SHP77 (cell line): ENCODE results near the gene MYH16.
"Not testable (repeated sequence)": the region's sequence is repeated elsewhere in the genome, so short reads cannot be mapped to it uniquely, and the experiment has no call there.

ENCODE experiments used
- DNase-seq, 2 experiments: peaks; one replicate each; lab custom pipeline; 2025; lab: John Stamatoyannopoulos, UW

The MYH16 gene

DNA sequence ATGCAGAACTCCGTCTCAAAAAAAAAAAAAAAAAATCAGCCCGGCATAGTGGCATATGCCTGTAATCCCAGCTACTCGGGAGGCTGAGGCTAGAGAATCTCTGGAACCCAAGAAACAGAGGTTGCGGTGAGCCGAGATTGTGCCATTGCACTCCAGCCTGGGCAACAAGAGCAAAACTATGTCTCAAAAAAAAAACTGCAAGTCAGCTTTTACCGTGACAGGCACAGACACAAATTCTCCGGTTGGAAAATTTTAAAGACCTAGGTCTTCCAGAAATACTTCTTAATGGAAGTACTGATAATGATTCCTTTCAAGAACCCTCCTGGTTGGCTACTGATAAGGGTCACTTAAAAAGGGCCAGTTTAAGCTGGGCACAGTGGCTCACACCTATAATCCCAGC lies 82.5 kb downstream of the MYH16 start:
- DNase-seq = no peak

- no peak for DNase-seq
These were observed 85.3 kb downstream of the MYH16 start for GRCh38 chr7:99357701-99358490.

- DNase-seq = not testable (repeated sequence)
These were observed 85.9 kb downstream of the MYH16 start for GRCh38 chr7:99358521-99358920.

DNA sequence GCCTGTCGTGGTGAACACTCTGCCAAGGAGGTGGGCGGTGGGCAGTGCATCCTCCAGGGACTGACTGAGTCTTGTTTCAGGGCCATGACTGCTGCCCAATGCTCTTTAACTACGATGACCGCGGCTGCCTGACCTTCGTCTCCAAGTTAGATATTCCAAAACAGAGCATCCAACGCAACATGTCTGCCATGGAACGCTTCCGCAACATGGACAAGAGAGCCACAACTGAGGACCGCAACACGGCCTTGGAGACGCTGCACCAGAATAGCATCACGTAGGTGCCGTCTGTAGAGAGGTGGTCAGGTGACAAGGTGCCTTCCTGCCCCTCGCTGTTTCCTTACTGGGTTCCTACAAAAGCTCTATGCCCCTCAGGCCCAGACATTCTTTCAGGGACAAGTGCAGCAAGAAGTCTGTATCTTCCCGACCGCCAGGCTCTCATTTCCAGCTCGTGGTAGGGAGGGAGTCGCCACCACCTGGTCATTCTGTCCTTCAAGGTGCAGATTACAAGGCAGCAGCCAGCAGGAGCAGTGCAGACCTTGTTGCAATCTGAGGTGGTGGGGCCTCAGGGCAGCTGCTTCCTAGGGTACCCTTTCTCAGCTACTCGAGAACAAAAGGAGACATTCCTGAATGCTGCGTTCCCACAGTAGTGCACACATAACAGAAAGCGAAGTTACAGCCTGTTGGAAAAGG lies 87.0 kb downstream of the MYH16 start:
- DNase-seq = no peak
